ENCODE data around the gene GSTP1. TPM values are rescaled to one million over a fixed set of nuclear protein-coding genes. Genes with fewer than 3 reads are reported as not detected.

Gene GSTP1
- total and polyA plus RNA-seq, 2 of the 8 experiments (the other 6 are each of a cell fraction or from before 2014, with no cell fraction given), result 1,454 to 3,329 TPM

GRCh38 chr11:67606093-67606491, 22.5 kb downstream of the GSTP1 start:
- Histone ChIP-seq H2BK15ac (ENCODE audit: low read length) (0 out of 2 replicates have a peak overlapping the region, but pooled peaks have one; percentile 72), H4K91ac (replicated peaks; ENCODE audit: insufficient read length, low read length) (peak overlapping the region; percentile 36), H3K9me3 (ENCODE audit: insufficient read depth in 2 of 2, low read depth in 1 of 2, low read length in 1 of 2) (no peaks in the 10 kb centered on the region), H2BK20ac (ENCODE audit: low read length) (0 out of 2 replicates have a peak overlapping the region, but pooled peaks have one; percentile 13), H3K27me3 (replicated peaks in 1 of 4; ENCODE audit: control insufficient read depth in 3 of 4, extremely low read depth in 1 of 4, insufficient read depth in 3 of 4, low read length in 3 of 4) (peaks cover 0 to 4% (median 0%) of the 10 kb centered on the region in 4 experiments; a peak in 2 of 7 replicates), H2BK5ac (ENCODE audit: low read depth, low read length) (no peak overlapping the region), H4K8ac (ENCODE audit: extremely low read depth, insufficient read depth, low read length) (no peak overlapping the region), H3K18ac (ENCODE audit: extremely low read depth, low read length) (peak overlapping the region; percentile 19; the same call in 1 of the 2 replicates), H2BK12ac (ENCODE audit: low read depth, low read length) (peak overlapping the region; percentile 68), H4K20me1 (replicated peaks in 1 of 2; ENCODE audit: control insufficient read depth in 1 of 2, insufficient read depth in 2 of 2, low read length in 2 of 2) (peaks cover 0 to 2% of the 10 kb centered on the region in 2 experiments), H3K79me2 (ENCODE audit: control insufficient read depth in 1 of 2, insufficient read depth in 2 of 2, low read length in 2 of 2) (peaks cover 0 to 8% of the 10 kb centered on the region in 2 experiments; a peak in 1 of 4 replicates), H3K23ac (ENCODE audit: insufficient read length) (no peak overlapping the region), H3K79me1 (ENCODE audit: low read depth, low read length) (no peaks in the 10 kb centered on the region), H3K27ac (ENCODE audit: low read depth, low read length) (no peak overlapping the region), H3K36me3 (ENCODE audit: control insufficient read depth in 2 of 4, insufficient read depth in 4 of 4, low read length in 3 of 4) (peaks cover 4 to 11% (median 6%) of the 10 kb centered on the region in 4 experiments; a peak in 6 of 8 replicates), H3K4me2 (ENCODE audit: insufficient read depth in 1 of 2, low read depth in 2 of 2, low read length in 2 of 2) (peak overlapping the region; percentile 64 to 98), H4K5ac (ENCODE audit: insufficient read length, low read depth, low read length) (no peak overlapping the region), H2AK5ac (ENCODE audit: low read depth, low read length) (no peak overlapping the region), H3K56ac (replicated peaks; ENCODE audit: insufficient read length, low read depth, low read length) (no peak overlapping the region), H2AFZ (ENCODE audit: low read length) (no peak overlapping the region), H3K14ac (ENCODE audit: insufficient read length) (no peak overlapping the region), H3K4me1 (replicated peaks in 1 of 4; ENCODE audit: control insufficient read depth in 3 of 4, insufficient read depth in 4 of 4, low read length in 3 of 4) (peaks cover 5 to 27% (median 17%) of the 10 kb centered on the region in 4 experiments; a peak in 6 of 7 replicates), H3K4ac (replicated peaks; ENCODE audit: insufficient read length, low read depth, low read length) (no peak overlapping the region), H3K9ac (replicated peaks in 1 of 4; ENCODE audit: extremely low read depth in 1 of 4, low read depth in 3 of 4, low read length in 3 of 4) (no peak overlapping the region), H2BK120ac (replicated peaks; ENCODE audit: low read depth, low read length) (no peak overlapping the region), H3K23me2 (ENCODE audit: low read depth, low read length) (peaks cover 9% of the 10 kb centered on the region; the same call in 1 of the 2 replicates), H3K4me3 (ENCODE audit: extremely low read depth in 1 of 4, insufficient read depth in 2 of 4, low read depth in 3 of 4, low read length in 4 of 4) (peak overlapping the region; percentile 44 to 94 (median 65))
- POLR2A ChIA-PET (ENCODE audit: partially characterized antibody), result interaction anchor here (1.2 to 2.8 kb wide), 5 partner anchors 10 to 22 kb away, joined by 5 to 25 read pairs (median 6); partner anchors contain the start of gene GSTP1
- DNase-seq (ENCODE audit: low read depth in 1 of 2, low spot score in 2 of 2) (no peak), FAIRE-seq (no peak)
- TF ChIP-seq CTCF (IDR thresholded peaks at IDR 0.05; ENCODE audit: control extremely low read depth in 1 of 3, insufficient read depth in 1 of 3, low read depth in 1 of 3, low read length in 3 of 3) (peak in 1 of 3 experiments; percentile 12; a peak in 1 of 4 replicates), YY1 (IDR thresholded peaks at IDR 0.05; ENCODE audit: low read depth, low read length) (no peak)
- WGBS, 2 experiments (ENCODE audit: extremely low coverage in 1 of 2, insufficient coverage in 1 of 2, insufficient read length in 1 of 2, insufficient replicate concordance in 2 of 2, low coverage in 1 of 2, low lambda C conversion rate in 2 of 2, missing lambda C conversion rate in 1 of 2), result 46% methylated on average over 12 of the region's 17 CpGs; no CpG with 5 or more reads in 1 of the 2 experiments
- CTCF ChIA-PET (ENCODE audit: partially characterized antibody), result interaction anchor here (0.7 to 1.6 kb wide), 8 partner anchors 9 to 205 kb away, joined by 3 to 15 read pairs (median 4); partner anchors contain the start of genes GSTP1 and PPP1CA
